ENCODE data around the gene DPCD.
A peak's percentile ranks its signal among the peaks of the same experiment; 100 is the strongest.

Gene DPCD

DNA sequence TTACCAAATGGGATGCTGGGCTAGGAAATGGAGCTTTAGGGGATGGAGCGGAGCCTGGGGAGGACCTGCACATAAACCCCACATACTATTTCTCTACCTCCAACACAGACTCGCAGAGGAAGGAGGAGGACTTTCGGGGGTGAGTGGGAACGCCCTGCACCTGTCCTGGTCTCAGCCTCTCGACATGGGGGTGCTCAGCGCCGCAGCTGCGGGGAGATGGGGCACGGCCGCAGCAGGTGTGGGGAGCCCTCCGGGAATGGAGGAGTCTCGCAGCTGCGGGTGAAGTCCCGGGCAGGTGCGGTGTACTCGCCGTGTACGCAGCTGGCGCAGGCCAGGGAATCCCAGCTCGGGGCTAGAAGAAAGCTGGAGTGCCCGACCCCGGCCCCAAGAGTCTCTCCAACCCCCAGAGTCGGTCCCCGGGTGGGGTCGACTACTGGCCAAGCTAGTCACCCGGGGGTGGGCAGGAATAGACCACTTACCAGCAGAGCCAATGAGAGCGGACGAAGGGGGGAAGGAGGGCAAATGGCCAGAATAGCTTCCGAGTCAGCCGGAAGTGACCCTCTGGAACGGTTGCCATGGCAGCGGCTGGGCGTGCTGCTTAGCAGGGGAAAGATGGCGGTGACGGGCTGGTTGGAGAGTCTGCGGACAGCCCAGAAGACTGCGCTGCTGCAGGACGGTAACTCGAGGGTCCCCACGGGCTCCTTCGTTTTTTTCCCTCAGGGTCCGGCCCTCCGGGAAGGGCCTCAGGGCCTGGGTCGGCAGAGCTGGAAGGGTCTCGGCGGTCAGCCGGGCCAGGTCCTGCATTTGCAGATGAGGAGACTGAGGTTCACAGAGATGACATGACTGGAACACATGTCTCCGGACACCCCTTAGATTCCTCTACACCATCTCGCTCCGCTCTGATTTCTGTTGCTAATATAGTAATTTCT is at the start of gene DPCD, which contains the start of gene POLL:
Gene DPCD, plus strand, starts transcription at position 597 of the 929 bp plus-strand sequence. Its CDS starts 16 bp downstream, at position 613.
Gene POLL, minus strand, starts transcription at position 533 of the 929 bp plus-strand sequence. CDS start 897 bp downstream, outside the sequence.
- in situ Hi-C loops (cut with HindIII; ENCODE audit: low sequenced_read_pairs), result no loop called here
- DNase-seq (ENCODE audit: low read depth, low spot score), result peak; percentile 95
- peak within 1 kb of the TSS; percentile 96 for H3K4me3 ChIP-seq (ENCODE audit: low read depth, low read length)
- TF ChIP-seq, protein P1, sequence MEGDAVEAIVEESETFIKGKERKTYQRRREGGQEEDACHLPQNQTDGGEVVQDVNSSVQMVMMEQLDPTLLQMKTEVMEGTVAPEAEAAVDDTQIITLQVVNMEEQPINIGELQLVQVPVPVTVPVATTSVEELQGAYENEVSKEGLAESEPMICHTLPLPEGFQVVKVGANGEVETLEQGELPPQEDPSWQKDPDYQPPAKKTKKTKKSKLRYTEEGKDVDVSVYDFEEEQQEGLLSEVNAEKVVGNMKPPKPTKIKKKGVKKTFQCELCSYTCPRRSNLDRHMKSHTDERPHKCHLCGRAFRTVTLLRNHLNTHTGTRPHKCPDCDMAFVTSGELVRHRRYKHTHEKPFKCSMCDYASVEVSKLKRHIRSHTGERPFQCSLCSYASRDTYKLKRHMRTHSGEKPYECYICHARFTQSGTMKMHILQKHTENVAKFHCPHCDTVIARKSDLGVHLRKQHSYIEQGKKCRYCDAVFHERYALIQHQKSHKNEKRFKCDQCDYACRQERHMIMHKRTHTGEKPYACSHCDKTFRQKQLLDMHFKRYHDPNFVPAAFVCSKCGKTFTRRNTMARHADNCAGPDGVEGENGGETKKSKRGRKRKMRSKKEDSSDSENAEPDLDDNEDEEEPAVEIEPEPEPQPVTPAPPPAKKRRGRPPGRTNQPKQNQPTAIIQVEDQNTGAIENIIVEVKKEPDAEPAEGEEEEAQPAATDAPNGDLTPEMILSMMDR (IDR thresholded peaks at IDR 0.05; ENCODE audit: low read depth, low read length), result no peak

DNA sequence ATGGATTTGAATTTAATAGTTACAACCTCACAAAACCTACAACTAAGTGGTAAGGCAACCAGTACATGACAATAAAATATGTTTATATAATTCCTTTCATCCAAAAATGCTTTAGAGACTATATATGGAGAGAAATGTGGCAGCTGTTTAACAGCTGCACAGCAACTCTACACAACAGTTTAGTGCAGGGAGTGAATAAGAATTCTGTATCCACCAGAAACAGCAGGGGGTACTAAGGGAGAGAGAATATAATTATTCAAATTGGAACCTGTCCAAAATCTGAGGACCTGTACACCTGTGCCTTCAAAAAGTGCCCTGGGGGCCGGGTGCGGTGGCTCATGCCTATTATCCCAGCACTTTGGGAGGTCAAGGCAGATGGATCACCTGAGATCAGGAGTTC is 49.7 kb upstream of the DPCD start:
- DNase-seq (ENCODE audit: low read depth, low spot score), result no peak
- TF ChIP-seq, protein P1 (IDR thresholded peaks at IDR 0.05; ENCODE audit: low read depth, low read length), result no peak
- in situ Hi-C loops (cut with HindIII; ENCODE audit: low sequenced_read_pairs), result no loop called here
- H3K4me3 ChIP-seq (ENCODE audit: low read depth, low read length), result no peak overlapping the region

DNA sequence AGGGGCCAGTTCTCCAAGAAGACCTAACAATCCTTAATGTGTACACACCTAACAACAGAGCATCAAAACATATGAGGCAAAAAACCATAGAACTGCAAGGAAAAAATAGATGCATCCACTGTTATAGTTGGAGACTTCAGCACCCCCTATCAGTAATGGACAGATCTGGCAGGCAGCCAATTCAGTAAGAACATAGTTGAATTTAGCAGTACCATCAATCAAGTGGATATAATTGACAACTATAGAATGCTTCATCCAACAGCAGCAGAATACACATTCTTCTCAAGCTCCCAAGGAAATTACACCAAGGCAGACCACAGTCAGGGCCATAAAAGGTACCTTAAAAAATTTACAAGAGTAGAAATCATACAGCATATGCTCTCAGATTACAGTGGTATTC is 42.2 kb upstream of the DPCD start:
- DNase-seq (ENCODE audit: low read depth, low spot score), result no peak
- no peak overlapping the region for H3K4me3 ChIP-seq (ENCODE audit: low read depth, low read length)
- in situ Hi-C loops (cut with HindIII; ENCODE audit: low sequenced_read_pairs), result no loop called here
- TF ChIP-seq, protein P1 (IDR thresholded peaks at IDR 0.05; ENCODE audit: low read depth, low read length), result no peak

DNA sequence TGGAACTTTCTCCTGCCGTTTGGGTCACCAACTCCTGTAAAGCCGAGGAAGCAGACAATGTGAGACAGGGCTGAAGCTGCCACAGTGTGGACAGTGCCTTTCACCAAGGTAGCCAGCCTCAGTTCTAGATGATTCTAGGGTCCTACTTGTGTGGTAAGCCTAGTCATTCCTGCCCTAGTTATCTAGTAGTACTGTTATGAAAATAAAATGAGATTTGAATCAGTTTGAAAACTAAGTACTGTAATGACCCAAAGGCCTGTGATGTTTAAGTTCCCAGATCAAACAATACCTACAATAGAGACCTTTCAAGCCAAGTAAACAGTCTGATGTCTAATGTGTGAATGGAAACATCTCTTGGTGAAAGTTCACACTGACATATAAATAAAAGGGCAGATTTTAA is 37.2 kb upstream of the DPCD start:
- H3K4me3 ChIP-seq (ENCODE audit: low read depth, low read length), result no peak overlapping the region
- no peak for DNase-seq (ENCODE audit: low read depth, low spot score)
- in situ Hi-C loops (cut with HindIII; ENCODE audit: low sequenced_read_pairs), result no loop called here
- TF ChIP-seq, protein P1 (IDR thresholded peaks at IDR 0.05; ENCODE audit: low read depth, low read length), result no peak

DNA sequence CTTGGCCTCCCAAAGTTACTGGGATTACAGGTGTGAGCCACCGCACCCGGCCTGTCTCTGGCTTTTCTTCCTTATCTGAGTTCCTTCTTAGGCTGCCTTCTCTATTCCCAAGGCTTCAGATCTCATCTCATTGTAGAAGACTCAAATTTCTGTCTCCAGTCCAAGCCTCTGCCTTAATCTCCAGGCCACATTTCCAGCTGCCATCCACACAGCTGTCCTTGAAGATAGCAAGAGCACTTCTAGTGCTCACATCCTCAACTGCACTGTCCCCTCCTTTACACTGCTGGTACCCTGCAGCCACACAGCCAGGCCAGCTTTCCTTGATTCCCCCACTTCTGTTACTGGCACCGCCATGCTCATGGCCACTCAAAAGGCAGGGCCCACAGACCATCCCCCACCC is 35.7 kb upstream of the DPCD start:
- H3K4me3 ChIP-seq (ENCODE audit: low read depth, low read length), result no peak overlapping the region
- TF ChIP-seq, protein P1 (IDR thresholded peaks at IDR 0.05; ENCODE audit: low read depth, low read length), result no peak
- DNase-seq (ENCODE audit: low read depth, low spot score), result no peak
- in situ Hi-C loops (cut with HindIII; ENCODE audit: low sequenced_read_pairs), result no loop called here

DNA sequence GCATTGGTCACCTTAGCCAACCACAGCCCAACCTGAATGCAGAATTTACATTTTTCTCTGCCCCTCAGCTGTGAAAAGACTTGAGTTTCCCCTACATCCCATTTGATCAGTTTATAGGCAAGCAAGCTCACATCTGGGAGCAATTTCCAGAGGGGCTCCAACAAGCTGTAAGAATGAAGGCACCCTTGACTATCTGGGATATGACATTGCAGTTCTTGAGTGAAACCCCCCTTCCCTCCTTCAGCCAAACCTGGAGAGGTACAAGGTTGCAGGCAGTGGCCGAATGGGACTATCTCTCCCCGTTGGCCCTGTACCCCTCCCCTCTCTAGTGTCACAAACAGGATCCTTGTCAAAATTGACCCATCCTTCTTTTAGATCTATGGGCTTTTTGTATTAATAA is 30.6 kb upstream of the DPCD start:
- TF ChIP-seq, protein P1 (IDR thresholded peaks at IDR 0.05; ENCODE audit: low read depth, low read length), result no peak
- DNase-seq (ENCODE audit: low read depth, low spot score), result no peak
- in situ Hi-C loops (cut with HindIII; ENCODE audit: low sequenced_read_pairs), result no loop called here
- no peak overlapping the region for H3K4me3 ChIP-seq (ENCODE audit: low read depth, low read length)

All from astrocyte of the spinal cord (primary cell).